Measurements from ENCODE around the gene SEMA5A.

The SEMA5A gene

GRCh38 chr5:9545992-9546851 lies at the start of gene SEMA5A:
TSS of gene SEMA5A (minus strand) at chr5:9546075. CDS start at chr5:9379946, 166,129 bp downstream.
- peak; percentile 91 for DNase-seq

- DNase-seq, result no peak
Measured at GRCh38 chr5:9594913-9595312, 49.0 kb upstream of the SEMA5A start.

GRCh38 chr5:9589049-9589835 lies 43.4 kb upstream of the SEMA5A start:
- no peak for DNase-seq

GRCh38 chr5:9588254-9588653 lies 42.4 kb upstream of the SEMA5A start:
- DNase-seq, result no peak

- DNase-seq, result no peak
Measured at GRCh38 chr5:9587135-9587534, 41.3 kb upstream of the SEMA5A start.

GRCh38 chr5:9582406-9582805 lies 36.5 kb upstream of the SEMA5A start:
- DNase-seq, result no peak

GRCh38 chr5:9573796-9574195 lies 27.9 kb upstream of the SEMA5A start:
- no peak for DNase-seq

GRCh38 chr5:9572246-9572645 lies 26.4 kb upstream of the SEMA5A start:
- DNase-seq, result no peak

- DNase-seq, result no peak
Measured at GRCh38 chr5:9570876-9571275, 25.0 kb upstream of the SEMA5A start.

GRCh38 chr5:9567039-9567438 lies 21.2 kb upstream of the SEMA5A start:
- DNase-seq, result no peak

GRCh38 chr5:9564752-9565151 lies 18.9 kb upstream of the SEMA5A start:
- DNase-seq, result no peak

GRCh38 chr5:9562141-9562540 lies 16.3 kb upstream of the SEMA5A start:
- no peak for DNase-seq

GRCh38 chr5:9559965-9560364 lies 14.1 kb upstream of the SEMA5A start:
- DNase-seq, result no peak

- DNase-seq, result no peak
Measured at GRCh38 chr5:9558319-9558965, 12.6 kb upstream of the SEMA5A start.

GRCh38 chr5:9557696-9558095 lies 11.8 kb upstream of the SEMA5A start:
- no peak for DNase-seq

GRCh38 chr5:9555961-9556360 lies 10.1 kb upstream of the SEMA5A start:
- no peak for DNase-seq

GRCh38 chr5:9554122-9554521 lies 8.2 kb upstream of the SEMA5A start:
- no peak for DNase-seq

GRCh38 chr5:9553561-9553960 lies 7.7 kb upstream of the SEMA5A start:
- no peak for DNase-seq

GRCh38 chr5:9551567-9552537 lies 6.0 kb upstream of the SEMA5A start:
- DNase-seq, result no peak

- DNase-seq, result no peak
Measured at GRCh38 chr5:9549941-9550340, 4.1 kb upstream of the SEMA5A start.

- peak; percentile 81 for DNase-seq
Measured at GRCh38 chr5:9547122-9547947, 1.5 kb upstream of the SEMA5A start.
